GM19025 (cell line): ENCODE measurements around the gene COL26A1.

Source experiments
- ATAC-seq: cut with Tn5 transposase; IDR thresholded peaks from one replicate; pipeline ENCODE4 v1.9.1; 2021; ENCODE audit warnings: mild to moderate bottlenecking, low read depth, moderate library complexity; ENCODE audit not compliant: unreplicated experiment

COL26A1 gene

DNA sequence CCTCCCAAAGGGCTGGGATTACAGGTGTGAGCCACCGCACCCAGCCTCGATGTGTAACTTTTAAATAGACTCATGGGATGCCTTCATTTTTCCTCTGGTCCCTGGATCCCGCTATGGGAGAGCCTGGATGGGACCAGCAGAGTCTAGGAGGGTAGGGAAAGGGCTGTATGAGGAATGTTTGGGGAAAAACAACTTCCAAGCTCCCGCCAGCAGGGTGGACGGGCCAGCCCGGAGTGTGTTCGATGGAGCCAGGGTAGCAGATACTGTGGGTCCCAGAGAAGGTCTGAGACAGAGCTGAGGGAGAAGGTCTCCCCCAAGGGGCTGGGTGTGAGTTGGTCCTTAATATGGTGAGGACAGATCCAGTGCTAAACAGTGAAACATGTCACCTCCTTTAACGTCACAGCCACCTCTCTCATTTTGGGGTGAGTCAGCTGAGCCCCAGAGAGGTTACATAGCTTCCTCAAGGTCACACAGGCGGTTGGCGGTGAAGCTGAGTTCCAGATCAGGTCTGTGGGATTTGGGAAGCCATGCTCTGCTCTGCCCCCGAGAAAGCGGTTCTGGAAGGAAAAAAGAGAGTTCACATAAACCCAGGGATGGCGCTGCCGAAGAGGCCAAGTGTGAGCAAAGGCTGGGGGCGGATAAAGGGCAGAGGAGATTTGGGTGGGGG is 200.0 kb downstream of the COL26A1 start:
- ATAC-seq: no peak

DNA sequence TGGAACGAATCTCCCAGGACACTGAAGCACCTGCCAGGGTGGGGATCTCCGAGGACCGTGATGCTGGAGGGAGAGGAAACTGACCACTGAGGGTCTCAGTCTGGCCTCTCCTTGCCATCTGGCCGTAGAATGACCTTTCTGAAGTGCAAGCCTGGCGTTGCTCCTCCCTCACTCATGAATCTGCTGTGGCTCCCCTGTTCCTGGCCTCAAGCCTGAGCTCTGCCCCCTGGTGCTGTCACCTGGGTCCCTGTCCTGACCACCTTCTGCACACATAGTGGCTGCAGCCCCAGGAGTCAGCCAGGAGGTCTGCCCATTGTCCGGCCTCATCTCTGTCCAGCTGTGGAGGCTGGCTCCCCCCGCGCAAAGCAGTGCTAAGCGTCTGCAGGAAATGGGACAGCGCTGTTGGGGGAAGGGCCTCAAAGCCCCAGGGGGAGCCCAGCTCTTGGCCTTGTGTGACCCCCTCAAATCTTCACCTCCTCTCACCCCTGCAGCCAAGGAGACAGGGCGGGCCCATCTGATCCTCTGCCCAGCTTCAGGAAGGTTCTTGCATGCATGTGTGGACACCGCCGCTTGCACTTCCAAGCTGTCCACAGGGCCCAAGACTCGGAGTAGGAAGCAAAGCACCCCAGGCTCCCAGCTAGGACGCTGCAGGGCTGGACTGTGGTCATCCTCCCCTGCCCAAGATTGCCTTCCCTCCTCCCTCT is 200.7 kb downstream of the COL26A1 start:
- ATAC-seq: no peak

- no peak for ATAC-seq
Observed at GRCh38 chr7:101563943-101564777, 201.5 kb downstream of the COL26A1 start.

DNA sequence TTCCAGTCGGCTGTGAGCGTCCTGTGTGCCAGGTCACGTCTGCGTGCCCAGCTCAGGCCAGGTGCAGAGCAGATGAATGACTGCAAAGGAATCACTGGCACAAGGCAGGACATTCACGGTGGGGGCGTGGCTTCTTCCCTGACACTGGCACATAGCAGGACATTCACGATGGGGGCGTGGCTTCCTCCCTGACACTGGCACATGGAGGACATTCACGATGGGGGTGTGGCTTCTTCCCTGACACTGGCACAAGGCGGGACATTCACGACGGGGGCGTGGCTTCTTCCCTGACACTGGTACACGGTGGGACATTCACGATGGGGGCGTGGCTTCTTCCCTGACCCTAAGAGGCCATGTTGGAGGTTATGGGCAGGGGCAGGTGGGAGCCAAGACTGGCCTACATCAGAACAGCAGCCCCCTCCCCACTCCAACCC is 202.1 kb downstream of the COL26A1 start:
- no peak for ATAC-seq

GRCh38 chr7:101565601-101566209 is 203.0 kb downstream of the COL26A1 start:
- no peak for ATAC-seq

DNA sequence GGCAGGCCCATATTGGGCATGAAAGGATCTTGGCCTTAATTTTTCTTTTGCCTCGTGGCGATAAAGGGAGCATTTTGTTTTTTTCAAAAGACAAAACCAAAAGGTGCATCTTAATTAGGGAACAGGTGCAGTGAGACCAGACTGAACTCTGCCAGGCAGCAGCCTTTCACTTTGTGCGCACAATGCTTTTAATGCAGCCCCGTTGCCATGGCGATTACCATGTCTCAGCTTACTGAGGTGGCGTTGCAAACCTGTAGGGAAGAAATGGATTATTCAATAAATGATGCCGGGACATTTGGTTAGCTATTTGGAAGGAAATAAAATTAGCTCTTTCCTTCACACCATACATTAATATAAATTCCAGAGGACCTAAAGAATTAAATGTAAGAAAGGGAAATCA is 204.6 kb downstream of the COL26A1 start:
- ATAC-seq: no peak

GRCh38 chr7:101572156-101572555 is 209.5 kb downstream of the COL26A1 start:
- no peak for ATAC-seq

DNA sequence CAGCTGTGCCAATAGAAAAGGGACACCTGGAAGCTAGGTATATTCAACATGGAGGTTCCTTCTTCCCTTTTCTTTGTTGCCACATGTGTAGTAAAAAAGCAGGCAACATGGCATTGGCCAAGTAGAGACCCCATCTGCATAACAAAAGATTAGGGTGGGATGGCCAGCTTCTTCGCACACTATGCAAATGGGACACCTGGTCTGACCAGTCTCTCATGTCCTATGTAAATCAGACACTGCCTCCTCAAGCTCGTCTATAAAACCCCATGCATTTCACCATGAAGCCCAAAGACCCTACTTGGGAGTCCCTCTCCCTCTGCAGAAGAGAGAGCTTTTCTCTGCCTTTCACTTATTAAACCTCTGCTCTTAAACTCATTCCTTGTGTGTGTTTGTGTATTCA is 212.5 kb downstream of the COL26A1 start:
- ATAC-seq: no peak

GRCh38 chr7:101575721-101576120 is 213.0 kb downstream of the COL26A1 start:
- no peak for ATAC-seq

DNA sequence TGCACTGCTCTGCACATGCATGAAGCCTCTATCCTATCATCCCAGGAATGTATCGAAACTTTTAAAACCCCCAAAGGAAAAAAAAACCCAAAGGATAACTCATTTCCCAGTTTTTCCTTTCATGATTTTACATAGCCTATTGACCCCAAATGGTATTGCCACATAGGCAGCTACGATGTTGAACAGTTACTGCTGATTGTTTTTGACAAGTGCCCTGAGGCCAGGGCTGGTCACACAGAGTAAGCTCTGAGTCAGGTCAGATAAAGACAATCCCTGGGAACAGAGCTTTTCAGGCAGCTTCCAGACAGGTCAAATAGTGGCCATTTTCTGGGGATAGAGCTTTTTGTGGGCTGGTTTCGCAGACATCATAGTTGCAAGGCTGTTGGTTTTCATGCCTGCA is 214.3 kb downstream of the COL26A1 start:
- no peak for ATAC-seq

GRCh38 chr7:101578552-101578951 is 215.9 kb downstream of the COL26A1 start:
- no peak for ATAC-seq

GRCh38 chr7:101580596-101580995 is 217.9 kb downstream of the COL26A1 start:
- no peak for ATAC-seq

- ATAC-seq: no peak
Observed at GRCh38 chr7:101581891-101582290, 219.2 kb downstream of the COL26A1 start.

DNA sequence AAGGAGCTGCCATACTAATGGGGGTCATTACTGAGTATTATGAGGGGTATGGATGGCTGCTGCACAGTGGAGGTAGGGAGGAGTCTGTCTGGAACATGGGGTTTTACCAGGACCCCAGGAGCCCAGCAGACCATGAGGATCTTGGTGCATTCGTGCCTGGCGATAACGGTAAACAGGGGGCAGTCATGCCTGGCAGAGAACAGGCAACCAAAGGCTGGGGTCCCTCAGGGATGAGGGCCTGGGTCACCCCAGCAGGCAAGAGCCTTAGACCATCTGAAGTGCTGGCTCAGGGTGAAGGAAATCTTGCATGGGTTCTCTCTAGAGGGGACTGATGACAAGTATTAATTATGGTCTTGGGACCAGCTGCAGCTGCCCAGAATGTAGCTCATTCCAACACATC is 220.3 kb downstream of the COL26A1 start:
- ATAC-seq: no peak

GRCh38 chr7:101586078-101586905 is 223.6 kb downstream of the COL26A1 start:
- no peak for ATAC-seq

- no peak for ATAC-seq
Observed at GRCh38 chr7:101586906-101587677, 224.4 kb downstream of the COL26A1 start.

- ATAC-seq: no peak
Observed at GRCh38 chr7:101588131-101588935, 225.7 kb downstream of the COL26A1 start.

DNA sequence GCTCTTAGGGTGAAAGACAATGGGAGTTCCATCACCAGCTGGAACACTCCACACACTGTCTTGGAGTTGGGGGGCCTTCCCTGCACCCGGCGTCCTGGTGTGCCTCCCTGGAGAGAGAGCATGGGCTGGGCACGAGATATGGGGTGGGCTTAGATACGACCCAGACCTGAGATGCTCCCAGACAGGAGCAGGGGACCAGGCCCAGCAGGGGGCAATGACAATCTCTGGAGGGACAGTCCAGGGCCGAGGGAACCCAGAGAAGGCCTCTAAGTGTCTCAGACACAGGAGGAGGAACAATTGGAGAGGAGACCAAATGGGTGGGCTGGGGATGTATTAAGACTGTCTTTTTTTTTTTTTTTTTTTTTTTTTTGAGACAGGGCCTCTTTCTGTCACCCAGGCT is 226.4 kb downstream of the COL26A1 start:
- ATAC-seq: no peak
